ENCODE results near the gene IL2RG.

The IL2RG gene

GRCh38 chrX:71068044-71068918 is 43.1 kb downstream of the IL2RG start, which contains the start of gene SNX12:
Gene SNX12 (minus strand): TSS chrX:71068334. CDS start chrX:71068306, 28 bp downstream.
- DNase-seq (ENCODE audit: low read depth) = peak; percentile 91

- no peak for DNase-seq (ENCODE audit: low read depth)
Observed at GRCh38 chrX:71067712-71068043, 43.7 kb downstream of the IL2RG start.

GRCh38 chrX:71067089-71067488 is 44.3 kb downstream of the IL2RG start:
- no peak for DNase-seq (ENCODE audit: low read depth)

GRCh38 chrX:71060127-71060526 is 51.2 kb downstream of the IL2RG start:
- no peak for DNase-seq (ENCODE audit: low read depth)

- DNase-seq (ENCODE audit: low read depth) = no peak
Observed at GRCh38 chrX:71057848-71058530, 53.4 kb downstream of the IL2RG start.
